K562 (cell line): ENCODE data around the gene SEZ6. TPM values are rescaled to one million over a fixed set of nuclear protein-coding genes. Genes with fewer than 3 reads are reported as not detected.
A peak's percentile ranks its signal among the peaks of the same experiment; 100 is the strongest.

Experiments used
- CC2D1A ChIP-seq: fragments of 450-650 bp; IDR thresholded peaks from 2 replicates; pipeline ENCODE4 v1.6.1; 2017; ENCODE audit warnings: mild to moderate bottlenecking
- E2F5 ChIP-seq: sonication (generic); formaldehyde crosslinking; IDR thresholded peaks from 2 replicates; pipeline ENCODE4 v1.8.0; 2022; ENCODE audit warnings: mild to moderate bottlenecking, missing genetic modification reagents
- HOXB6 ChIP-seq: fragments of 250-450 bp; sonication (Bioruptor Pico); IDR thresholded peaks from 2 replicates; pipeline ENCODE4 v1.5.1; 2022; ENCODE audit warnings: mild to moderate bottlenecking, borderline replicate concordance
- ILF3 ChIP-seq: fragments of 450-650 bp; IDR thresholded peaks from 2 replicates; pipeline ENCODE4 v1.6.1; 2018; ENCODE audit warnings: antibody characterized with exemption, mild to moderate bottlenecking, moderate library complexity, borderline replicate concordance
- KLF6 ChIP-seq: fragments of 250-450 bp; sonication (Bioruptor Pico); IDR thresholded peaks from 2 replicates; pipeline ENCODE4 v1.4.0; 2020; ENCODE audit warnings: mild to moderate bottlenecking, moderate library complexity, borderline replicate concordance
- PCBP2 ChIP-seq: fragments of 200-400 bp; formaldehyde crosslinking; IDR thresholded peaks from 2 replicates; pipeline ENCODE4 v1.6.1; 2018; ENCODE audit warnings: low read length, low read depth, mild to moderate bottlenecking, moderate library complexity; ENCODE audit not compliant: poor library complexity, severe bottlenecking
- PHF8 ChIP-seq: fragments of 200-600 bp; sonication (generic); IDR thresholded peaks from 2 replicates; pipeline ENCODE4 v1.6.1; 2012; ENCODE audit warnings: mixed run types, mild to moderate bottlenecking, inconsistent platforms, low read length, moderate library complexity, borderline replicate concordance
- TFAM ChIP-seq: fragments of 250-450 bp; sonication (Bioruptor Pico); conservative IDR thresholded peaks from 2 replicates; pipeline ENCODE4 v1.5.0; 2021; ENCODE audit warnings: mild to moderate bottlenecking, moderate library complexity
- THRA ChIP-seq: fragments of 450-650 bp; IDR thresholded peaks from 2 replicates; pipeline ENCODE4 v1.6.1; 2017; ENCODE audit warnings: mild to moderate bottlenecking, moderate library complexity
- ZFP91 ChIP-seq: sonication (generic); formaldehyde crosslinking; IDR thresholded peaks from 2 replicates; pipeline ENCODE4 v1.8.0; 2022; ENCODE audit warnings: mild to moderate bottlenecking, missing genetic modification reagents
- ZNF407 ChIP-seq: fragments of 450-650 bp; IDR thresholded peaks from 2 replicates; pipeline ENCODE4 v1.6.1; 2016; ENCODE audit warnings: low read depth
- polyA plus RNA-seq, 8 experiments: library from polyadenylated mRNA; depleted of rRNA in 4 of 8; stranded (reverse) in 5 of 8; unstranded in 3 of 8; fragments of >200 nt; fragmentation: Nextera tagmentation in 2 of 8; fragmentation: Illumina TruSeq in 1 of 8; extraction: Ambion mirVana in 2 of 8; extraction: Trizol in 1 of 8; gene quantifications; 2 replicates each; pipeline versions ENCODE4 v1.2.1 to v1.2.3, GENCODE V29; 2011 to 2014; ENCODE audit warnings: inconsistent platforms in 1 of 8, missing spikeins in 1 of 8
- total RNA-seq, 7 experiments: library from RNA; depleted of rRNA in 6 of 7; stranded (reverse); fragments of >200 nt in 6 of 7; fragmentation: Illumina TruSeq in 2 of 7; extraction: Trizol in 2 of 7; gene quantifications; 2 replicates each; pipeline versions ENCODE4 v1.2.1 to v1.2.3, GENCODE V29; 2011 to 2021; ENCODE audit warnings: low replicate concordance in 1 of 7
- TF ChIP-seq, protein P1 (sequence below): sonication (generic); formaldehyde crosslinking; IDR thresholded peaks from 2 replicates; pipeline ENCODE4 v1.8.0; 2022; ENCODE audit warnings: missing genetic modification reagents, mild to moderate bottlenecking, moderate library complexity, borderline replicate concordance

The SEZ6 gene
- total and polyA plus RNA-seq, 9 of the 15 experiments (the other 6 are each of a cell fraction or from before 2014, with no cell fraction given), result not detected

DNA sequence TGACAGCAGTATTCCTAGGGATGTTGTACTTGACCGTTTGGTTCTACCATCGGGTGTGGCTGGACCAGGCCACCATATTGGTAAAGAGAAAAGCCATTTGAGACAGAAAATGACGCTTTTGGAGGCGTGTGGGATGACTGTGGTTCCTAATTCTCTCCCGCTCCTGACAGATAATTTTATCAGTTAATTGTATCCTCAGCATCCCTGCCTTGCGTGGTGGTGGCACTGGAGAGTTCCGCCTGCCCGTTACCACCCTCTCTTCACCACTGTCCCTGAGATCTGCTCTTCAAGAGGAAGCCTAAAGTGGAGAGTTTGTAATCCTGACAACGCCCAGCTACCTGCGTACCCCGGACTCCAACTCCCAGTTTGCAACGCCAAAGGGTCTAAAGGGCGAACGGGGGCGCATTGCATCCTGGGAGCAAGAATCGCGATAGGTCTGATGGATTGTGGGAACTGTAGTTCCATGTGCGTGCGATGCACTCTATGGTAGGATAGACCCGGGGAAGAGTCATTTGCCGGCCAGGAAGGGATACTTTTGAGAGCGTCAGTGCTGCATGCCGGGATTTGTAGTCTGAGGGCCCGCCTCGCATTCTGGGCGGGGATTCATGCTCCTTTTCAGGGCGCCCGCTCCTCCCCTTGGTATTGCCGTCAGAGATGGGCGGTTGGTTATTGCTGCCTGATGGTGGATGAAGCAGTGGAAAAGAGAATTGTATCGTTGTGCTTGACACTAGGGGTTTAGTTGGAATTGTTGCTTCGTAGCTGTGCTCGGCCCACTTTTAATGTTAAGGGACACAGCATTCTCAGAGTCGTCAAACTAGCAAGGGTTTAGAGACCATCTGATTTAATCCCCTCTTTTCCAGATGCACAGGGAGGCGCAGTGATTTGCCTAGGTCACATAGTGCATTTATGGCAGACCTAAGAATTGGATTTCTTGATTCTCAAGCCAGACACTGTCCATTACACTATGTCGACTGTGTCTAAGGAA, 53.5 kb downstream of the SEZ6 start (continued):
- TF ChIP-seq, protein P1, sequence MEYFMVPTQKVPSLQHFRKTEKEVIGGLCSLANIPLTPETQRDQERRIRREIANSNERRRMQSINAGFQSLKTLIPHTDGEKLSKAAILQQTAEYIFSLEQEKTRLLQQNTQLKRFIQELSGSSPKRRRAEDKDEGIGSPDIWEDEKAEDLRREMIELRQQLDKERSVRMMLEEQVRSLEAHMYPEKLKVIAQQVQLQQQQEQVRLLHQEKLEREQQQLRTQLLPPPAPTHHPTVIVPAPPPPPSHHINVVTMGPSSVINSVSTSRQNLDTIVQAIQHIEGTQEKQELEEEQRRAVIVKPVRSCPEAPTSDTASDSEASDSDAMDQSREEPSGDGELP (CRISPR knock-in tag), result peak; percentile 54; the same call in 1 of the 2 replicates
- TF ChIP-seq ZFP91 (CRISPR knock-in tag) (no peak), TFAM (CRISPR knock-in tag) (no peak), PCBP2 (no peak), E2F5 (CRISPR knock-in tag) (no peak), ILF3 (no peak), CC2D1A (peak; percentile 32; the same call in 1 of the 2 replicates), PHF8 (peak; percentile 58), THRA (no peak), KLF6 (CRISPR knock-in tag) (peak; percentile 90; the same call in 1 of the 2 replicates), ZNF407 (no peak), HOXB6 (CRISPR knock-in tag) (peak; percentile 34; the same call in 1 of the 2 replicates)
